Measurements from ENCODE around the gene LDHD. TPM values are rescaled to one million over a fixed set of nuclear protein-coding genes. Genes with fewer than 3 reads are reported as not detected.

The LDHD gene
- total and polyA plus RNA-seq, 9 donors = 2.1 to 25.4 (median 20.7) TPM

- 78 to 83% (median 82%) methylated on average over 10 of the region's 10 CpGs for WGBS, 3 donors
- Histone ChIP-seq H3K4me1 (ENCODE audit: insufficient read depth) (peaks cover 14% of the 10 kb centered on the region), H3K9me3 (no peaks in the 10 kb centered on the region), H3K36me3 (no peaks in the 10 kb centered on the region), H3K27ac (peak overlapping the region in 1 of 2 donors; percentile 17), H3K4me3 (no peak overlapping the region), H3K27me3 (no peaks in the 10 kb centered on the region)
- no peak for DNase-seq
- intact Hi-C loops (cut with DNase I) = no loop called here
- TF ChIP-seq EP300 (IDR thresholded peaks at IDR 0.05) (no peak), POLR2A (IDR thresholded peaks at IDR 0.05) (no peak)
- TF ChIP-seq, protein P1, sequence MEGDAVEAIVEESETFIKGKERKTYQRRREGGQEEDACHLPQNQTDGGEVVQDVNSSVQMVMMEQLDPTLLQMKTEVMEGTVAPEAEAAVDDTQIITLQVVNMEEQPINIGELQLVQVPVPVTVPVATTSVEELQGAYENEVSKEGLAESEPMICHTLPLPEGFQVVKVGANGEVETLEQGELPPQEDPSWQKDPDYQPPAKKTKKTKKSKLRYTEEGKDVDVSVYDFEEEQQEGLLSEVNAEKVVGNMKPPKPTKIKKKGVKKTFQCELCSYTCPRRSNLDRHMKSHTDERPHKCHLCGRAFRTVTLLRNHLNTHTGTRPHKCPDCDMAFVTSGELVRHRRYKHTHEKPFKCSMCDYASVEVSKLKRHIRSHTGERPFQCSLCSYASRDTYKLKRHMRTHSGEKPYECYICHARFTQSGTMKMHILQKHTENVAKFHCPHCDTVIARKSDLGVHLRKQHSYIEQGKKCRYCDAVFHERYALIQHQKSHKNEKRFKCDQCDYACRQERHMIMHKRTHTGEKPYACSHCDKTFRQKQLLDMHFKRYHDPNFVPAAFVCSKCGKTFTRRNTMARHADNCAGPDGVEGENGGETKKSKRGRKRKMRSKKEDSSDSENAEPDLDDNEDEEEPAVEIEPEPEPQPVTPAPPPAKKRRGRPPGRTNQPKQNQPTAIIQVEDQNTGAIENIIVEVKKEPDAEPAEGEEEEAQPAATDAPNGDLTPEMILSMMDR (IDR thresholded peaks at IDR 0.05) = no peak
Measured at GRCh38 chr16:75086688-75087374, 29.7 kb downstream of the LDHD start.

- H3K4me1 ChIP-seq (ENCODE audit: insufficient read depth) = peaks cover 14% of the 10 kb centered on the region
Measured at GRCh38 chr16:75086281-75086680, 30.3 kb downstream of the LDHD start.

DNA sequence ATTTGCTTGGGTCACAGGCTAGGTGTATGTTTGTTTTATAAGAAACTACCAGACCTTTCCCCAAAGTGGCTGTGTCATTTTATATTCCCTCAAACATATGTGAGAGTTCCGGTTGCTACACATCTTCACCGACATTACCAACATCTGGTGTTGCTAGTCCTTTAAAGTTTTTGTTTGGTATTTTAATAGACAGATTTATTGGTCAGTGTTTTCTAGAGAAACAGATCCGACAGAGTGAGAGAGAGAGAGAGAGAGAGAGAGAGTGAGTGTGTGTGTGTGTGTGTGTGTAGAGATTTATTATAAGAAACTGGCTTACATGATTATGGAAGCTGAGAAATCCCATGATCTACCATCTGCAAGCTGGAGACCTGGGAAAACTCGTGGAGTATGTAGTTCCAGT lies 31.0 kb downstream of the LDHD start:
- intact Hi-C loops (cut with DNase I) = no loop called here
- WGBS, 3 donors = 70 to 77% (median 73%) methylated on average over 4 of the region's 4 CpGs
- H3K36me3 ChIP-seq = no peaks in the 10 kb centered on the region
- H3K9me3 ChIP-seq = no peaks in the 10 kb centered on the region
- H3K4me1 ChIP-seq (ENCODE audit: insufficient read depth) = peaks cover 14% of the 10 kb centered on the region
- H3K4me3 ChIP-seq = no peak overlapping the region
- H3K27ac ChIP-seq = no peak overlapping the region
- TF ChIP-seq, protein P1 (IDR thresholded peaks at IDR 0.05) = no peak
- TF ChIP-seq EP300 (IDR thresholded peaks at IDR 0.05) (no peak), POLR2A (IDR thresholded peaks at IDR 0.05) (no peak)
- DNase-seq = no peak
- no peaks in the 10 kb centered on the region for H3K27me3 ChIP-seq

More at GRCh38 chr16:75086281-75086680, 30.3 kb downstream of the LDHD start:
- TF ChIP-seq, protein P1 (IDR thresholded peaks at IDR 0.05) = no peak
- no peak for TF ChIP-seq POLR2A (IDR thresholded peaks at IDR 0.05)
- no peak for TF ChIP-seq EP300 (IDR thresholded peaks at IDR 0.05)
- peak overlapping the region in 1 of 2 donors; percentile 17 for H3K27ac ChIP-seq
- no peaks in the 10 kb centered on the region for H3K9me3 ChIP-seq
- no peak overlapping the region for H3K4me3 ChIP-seq
- intact Hi-C loops (cut with DNase I) = no loop called here
- H3K36me3 ChIP-seq = no peaks in the 10 kb centered on the region
- H3K27me3 ChIP-seq = no peaks in the 10 kb centered on the region
- WGBS, 3 donors = 52 to 59% (median 59%) methylated on average over 1 of the region's 1 CpG
- DNase-seq = no peak

DNA sequence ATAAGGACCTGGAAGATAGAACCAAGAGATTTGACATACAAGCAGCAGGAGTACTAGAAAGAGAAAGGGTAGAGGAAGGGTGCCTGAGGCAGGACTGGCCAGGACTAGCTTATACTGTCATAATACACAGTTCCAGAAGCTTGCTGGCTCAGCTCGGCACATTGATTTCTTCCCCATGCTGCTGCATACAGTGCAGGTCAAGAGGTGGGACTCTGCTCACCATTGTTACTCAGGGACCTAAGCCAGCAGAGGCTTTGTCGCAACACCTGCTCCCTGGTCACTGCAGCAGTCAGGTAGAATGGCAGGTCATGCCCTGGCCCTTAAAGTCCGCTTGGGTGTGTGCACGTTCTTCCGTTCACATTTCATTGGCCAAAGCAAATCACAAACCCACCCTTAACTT lies 32.8 kb downstream of the LDHD start:
- Histone ChIP-seq H3K4me3 (no peak overlapping the region), H3K4me1 (ENCODE audit: insufficient read depth) (peaks cover 14% of the 10 kb centered on the region), H3K27me3 (no peaks in the 10 kb centered on the region), H3K9me3 (no peaks in the 10 kb centered on the region), H3K36me3 (no peaks in the 10 kb centered on the region), H3K27ac (no peak overlapping the region)
- intact Hi-C loops (cut with DNase I) = no loop called here
- 88 to 98% (median 94%) methylated on average over 5 of the region's 5 CpGs for WGBS, 3 donors
- no peak for DNase-seq
- TF ChIP-seq EP300 (IDR thresholded peaks at IDR 0.05) = no peak
- TF ChIP-seq, protein P1 (IDR thresholded peaks at IDR 0.05) = no peak
- TF ChIP-seq POLR2A (IDR thresholded peaks at IDR 0.05) = no peak
